B cell (primary cell): ENCODE measurements around the gene C1orf35. TPM values are rescaled to one million over a fixed set of nuclear protein-coding genes. Genes with fewer than 3 reads are reported as not detected.

ENCODE experiments used
- ATAC-seq: fragments of 200-7000 bp; cut with Tn5 transposase; one replicate; pipeline ENCODE4 v1.10.0; 2021; ENCODE audit warnings: low read depth, mild to moderate bottlenecking, moderate number of reproducible peaks, moderate library complexity
- CTCF ChIA-PET: fragments of 350-600 bp; sonication (Branson Sonifier 250); formaldehyde crosslinking; loops from one replicate; lab custom pipeline; 2021; ENCODE audit warnings: antibody characterized with exemption, inconsistent platforms; lab: Charles Lee
- POLR2A ChIA-PET: fragments of 350-600 bp; sonication (Branson Sonifier 250); formaldehyde crosslinking; loops from one replicate; lab custom pipeline; 2021; ENCODE audit warnings: antibody characterized with exemption; lab: Charles Lee
- DNase-seq: peaks from one replicate; pipeline ENCODE4 v3.0.0; 2013
- H2AFZ ChIP-seq: 2 replicates; pipeline ENCODE4 v1.6.1; 2012; ENCODE audit warnings: mild to moderate bottlenecking, low read depth, low read length; ENCODE audit not compliant: insufficient read depth, poor library complexity, severe bottlenecking
- H3K27ac ChIP-seq, 2 donors: 1 replicate in 1 of 2; 2 replicates in 1 of 2; pipeline ENCODE4 v1.5.1; 2012 to 2013; ENCODE audit warnings: low read length in 2 of 2, mild to moderate bottlenecking in 2 of 2, moderate library complexity in 1 of 2
- H3K27me3 ChIP-seq, 4 experiments: fragments of 200-600 bp in 1 of 4; sonication (generic) in 1 of 4; replicated peaks in 1 of 4; 1 replicate in 2 of 4; 2 replicates in 2 of 4; pipeline versions ENCODE4 v1.6.1 to v1.7.0; 2013 to 2016; ENCODE audit warnings: low read length in 3 of 4, mild to moderate bottlenecking in 2 of 4, mixed read lengths in 1 of 4, moderate library complexity in 1 of 4; ENCODE audit not compliant: insufficient read depth in 4 of 4, control insufficient read depth in 3 of 4; ENCODE audit errors: control extremely low read depth in 1 of 4
- H3K36me3 ChIP-seq, 2 experiments: replicated peaks in 1 of 2; 1 replicate in 1 of 2; 2 replicates in 1 of 2; pipeline versions ENCODE4 v1.6.1 to v1.7.1; 2013; ENCODE audit warnings: low read length in 1 of 2; ENCODE audit not compliant: insufficient read depth in 2 of 2, control insufficient read depth in 1 of 2; ENCODE audit errors: control extremely low read depth in 1 of 2, extremely low read depth in 1 of 2
- H3K4me1 ChIP-seq, 2 donors: fragments of 200-600 bp in 1 of 2; sonication (generic) in 1 of 2; 1 replicate in 1 of 2; 2 replicates in 1 of 2; pipeline versions ENCODE4 v1.5.1 to v1.6.1; 2013 to 2017; ENCODE audit warnings: low read length in 2 of 2; ENCODE audit not compliant: control insufficient read depth in 2 of 2, insufficient read depth in 2 of 2
- H3K4me2 ChIP-seq: replicated peaks from 2 replicates; pipeline ENCODE3; 2012; ENCODE audit warnings: mild to moderate bottlenecking, low read depth, low read length; ENCODE audit not compliant: poor library complexity, severe bottlenecking
- H3K4me3 ChIP-seq, 5 experiments: fragments of 200-600 bp in 1 of 5; sonication (generic) in 1 of 5; 1 replicate in 3 of 5; 2 replicates in 2 of 5; pipeline versions ENCODE4 v1.5.1 to v1.7.0; 2011 to 2016; ENCODE audit warnings: low read length in 4 of 5, mild to moderate bottlenecking in 4 of 5, low read depth in 2 of 5, control low read depth in 1 of 5, moderate library complexity in 1 of 5; ENCODE audit not compliant: insufficient read depth in 1 of 5; ENCODE audit errors: control extremely low read depth in 1 of 5, extremely low read depth in 1 of 5
- H3K79me2 ChIP-seq: fragments of 200-600 bp; sonication (generic); one replicate; pipeline ENCODE4 v1.6.0; 2016; ENCODE audit warnings: low read length; ENCODE audit not compliant: control insufficient read depth, insufficient read depth
- H3K9ac ChIP-seq: fragments of 200-600 bp; sonication (generic); 2 replicates; pipeline ENCODE4 v1.6.1; 2017; ENCODE audit warnings: mild to moderate bottlenecking, low read length, moderate library complexity
- H3K9me3 ChIP-seq, 3 donors: one replicate each; pipeline versions ENCODE4 v1.6.1 to v1.7.1; 2013; ENCODE audit warnings: low read length in 2 of 3; ENCODE audit not compliant: control insufficient read depth in 2 of 3, insufficient read depth in 1 of 3; ENCODE audit errors: control extremely low read depth in 1 of 3
- H4K20me1 ChIP-seq: 2 replicates; pipeline ENCODE4 v1.6.0; 2012; ENCODE audit warnings: mild to moderate bottlenecking, low read length; ENCODE audit not compliant: insufficient read depth, control insufficient read depth, poor library complexity, severe bottlenecking
- H3K27ac Mint-ChIP-seq: one replicate; pipeline ENCODE4 v1.8.0; 2021; ENCODE audit warnings: mixed read lengths
- H3K27me3 Mint-ChIP-seq: one replicate; pipeline ENCODE4 v1.8.0; 2021; ENCODE audit warnings: mixed read lengths
- H3K4me1 Mint-ChIP-seq: one replicate; pipeline ENCODE4 v1.8.0; 2021; ENCODE audit warnings: mixed read lengths
- H3K4me3 Mint-ChIP-seq: one replicate; pipeline ENCODE4 v1.8.0; 2021; ENCODE audit warnings: mixed read lengths
- H3K9me3 Mint-ChIP-seq: one replicate; pipeline ENCODE4 v1.8.0; 2022; ENCODE audit warnings: mixed read lengths; ENCODE audit not compliant: insufficient read depth
- EZH2 ChIP-seq: IDR thresholded peaks from 2 replicates; pipeline ENCODE4 v1.6.1; 2012; ENCODE audit warnings: borderline replicate concordance, low read depth, mild to moderate bottlenecking, moderate library complexity, low read length; ENCODE audit not compliant: insufficient read depth, poor library complexity, severe bottlenecking
- WGBS: methylation state at CpG from one replicate; pipeline ENCODE4 v1.1.5; 2013; ENCODE audit warnings: missing lambda C conversion rate; ENCODE audit not compliant: insufficient coverage; 5-methylcytosine and 5-hydroxymethylcytosine counted together
- intact Hi-C: fragments of 100-400 bp; cut with micrococcal nuclease; formaldehyde crosslinking; loops from one replicate; pipeline ENCODE4 v1.10.0; 2022
- polyA plus RNA-seq: library from polyadenylated mRNA; depleted of rRNA; stranded (reverse); fragments of >200 nt; gene quantifications from 2 replicates; pipeline ENCODE4 v1.2.3, GENCODE V29; 2012
- total RNA-seq, 2 donors: library from RNA; stranded (reverse); fragments of 120-200 nt in 1 of 2; gene quantifications; 1 replicate in 1 of 2; 2 replicates in 1 of 2; pipeline versions ENCODE4 v1.2.3 to v1.2.4, GENCODE V29; 2013 to 2022
- TF ChIP-seq, protein P1 (sequence below): fragments of 200-600 bp; IDR thresholded peaks from one replicate; pipeline ENCODE4 v1.8.0; 2022; ENCODE audit warnings: antibody characterized with exemption, mild to moderate bottlenecking

The C1orf35 gene
- total and polyA plus RNA-seq, 2 donors (not counting 1 experiment from before 2014, with no cell fraction given) = 24.1 to 41.0 TPM

DNA sequence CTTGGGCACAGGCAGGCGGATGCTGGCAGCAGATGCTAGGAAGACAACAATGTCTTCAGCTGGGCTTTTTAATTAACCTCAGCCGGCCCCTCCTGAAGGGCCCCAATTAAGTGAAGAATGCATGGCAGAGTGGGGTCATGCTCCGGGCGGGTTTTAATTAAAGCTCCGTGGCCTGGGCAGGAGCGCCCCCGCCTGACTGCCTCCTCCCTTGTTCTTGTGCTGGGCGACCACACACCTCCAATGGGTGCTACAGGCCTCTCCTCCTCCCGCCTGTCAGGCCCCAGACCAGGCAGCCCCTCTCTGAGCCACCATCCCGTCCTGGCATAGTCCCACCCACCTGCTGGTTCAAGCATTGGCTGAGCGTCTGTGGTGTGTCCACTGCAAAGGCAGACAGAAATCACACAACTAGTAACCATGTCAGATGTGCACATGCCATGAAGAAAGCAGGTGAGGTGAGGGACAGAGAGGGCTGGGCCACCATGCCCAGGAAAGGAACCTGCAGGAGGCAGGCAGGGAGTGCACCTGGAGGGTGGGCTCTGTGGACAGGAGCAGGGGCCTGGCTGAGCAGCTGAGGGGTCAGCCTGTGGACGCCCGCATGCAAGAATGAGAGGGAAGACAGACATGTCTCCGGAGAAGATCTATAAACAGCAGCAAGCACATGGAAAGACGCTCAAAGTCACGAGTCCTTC, 29.1 kb downstream of the C1orf35 start:
- DNase-seq (no peak), ATAC-seq (no peak)
- H3K27me3 ChIP-seq = peaks cover 0 to 8% (median 0%) of the 10 kb centered on the region in 4 experiments
- no peaks in the 10 kb centered on the region for H3K4me1 ChIP-seq
- ChIA-PET POLR2A (no interaction called here), CTCF (no interaction called here)
- no peak overlapping the region for H3K4me2 ChIP-seq
- H3K9me3 ChIP-seq = no peaks in the 10 kb centered on the region
- H3K4me3 ChIP-seq = no peak overlapping the region
- H2AFZ ChIP-seq = no peak overlapping the region
- no peak overlapping the region for H3K27ac ChIP-seq
- H3K4me1 Mint-ChIP-seq = peaks cover 5% of the 10 kb centered on the region
- peaks cover 12% of the 10 kb centered on the region for H4K20me1 ChIP-seq
- H3K36me3 ChIP-seq = no peaks in the 10 kb centered on the region
- intact Hi-C loops = no loop called here
- TF ChIP-seq, protein P1, sequence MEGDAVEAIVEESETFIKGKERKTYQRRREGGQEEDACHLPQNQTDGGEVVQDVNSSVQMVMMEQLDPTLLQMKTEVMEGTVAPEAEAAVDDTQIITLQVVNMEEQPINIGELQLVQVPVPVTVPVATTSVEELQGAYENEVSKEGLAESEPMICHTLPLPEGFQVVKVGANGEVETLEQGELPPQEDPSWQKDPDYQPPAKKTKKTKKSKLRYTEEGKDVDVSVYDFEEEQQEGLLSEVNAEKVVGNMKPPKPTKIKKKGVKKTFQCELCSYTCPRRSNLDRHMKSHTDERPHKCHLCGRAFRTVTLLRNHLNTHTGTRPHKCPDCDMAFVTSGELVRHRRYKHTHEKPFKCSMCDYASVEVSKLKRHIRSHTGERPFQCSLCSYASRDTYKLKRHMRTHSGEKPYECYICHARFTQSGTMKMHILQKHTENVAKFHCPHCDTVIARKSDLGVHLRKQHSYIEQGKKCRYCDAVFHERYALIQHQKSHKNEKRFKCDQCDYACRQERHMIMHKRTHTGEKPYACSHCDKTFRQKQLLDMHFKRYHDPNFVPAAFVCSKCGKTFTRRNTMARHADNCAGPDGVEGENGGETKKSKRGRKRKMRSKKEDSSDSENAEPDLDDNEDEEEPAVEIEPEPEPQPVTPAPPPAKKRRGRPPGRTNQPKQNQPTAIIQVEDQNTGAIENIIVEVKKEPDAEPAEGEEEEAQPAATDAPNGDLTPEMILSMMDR = no peak
- TF ChIP-seq EZH2 = no peak
- H3K27me3 Mint-ChIP-seq = no peaks in the 10 kb centered on the region
- no peaks in the 10 kb centered on the region for H3K9me3 Mint-ChIP-seq
- H3K9ac ChIP-seq = no peak overlapping the region
- H3K27ac Mint-ChIP-seq = no peak overlapping the region
- no peak overlapping the region for H3K4me3 Mint-ChIP-seq
- H3K79me2 ChIP-seq = no peaks in the 10 kb centered on the region
- WGBS = 52% methylated on average over 12 of the region's 16 CpGs

DNA sequence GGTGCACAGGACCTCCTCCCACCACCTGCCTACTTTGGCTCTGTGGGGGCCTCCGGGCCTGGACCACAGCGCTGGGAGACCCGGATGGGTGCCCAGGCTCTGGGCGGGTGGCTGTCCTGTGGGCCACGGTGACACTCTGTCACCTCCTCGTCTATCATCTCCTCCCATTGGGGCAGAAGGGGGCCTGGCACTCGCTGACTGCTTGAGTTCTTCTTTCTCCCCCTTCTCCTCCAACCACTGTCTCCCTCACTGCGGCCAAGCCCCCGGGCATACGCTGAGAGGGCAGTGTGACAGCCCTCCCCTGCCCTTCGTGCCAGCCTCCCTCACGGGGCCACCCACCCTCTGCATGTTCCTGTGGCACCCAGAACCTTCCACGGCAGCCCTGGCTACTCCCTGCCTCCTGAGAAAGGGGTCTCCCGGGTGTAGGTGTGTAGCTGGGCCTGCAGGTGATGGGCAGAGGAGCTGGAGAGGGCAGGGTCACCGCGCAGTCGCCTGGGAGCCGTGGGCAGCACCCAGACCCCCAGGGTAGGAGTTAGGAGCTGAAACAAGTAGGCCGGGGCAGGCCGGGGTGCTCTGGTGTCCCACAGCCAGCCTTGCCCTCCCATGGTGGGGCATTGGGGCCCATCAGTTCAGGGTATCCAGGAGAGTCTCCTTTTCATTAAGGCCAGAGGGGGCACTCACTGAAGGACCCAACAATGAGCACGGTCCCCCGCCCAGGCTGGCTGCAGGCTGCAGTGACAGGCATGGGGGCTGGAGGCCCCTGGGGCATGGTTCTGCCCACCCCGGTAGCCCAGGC, 29.9 kb downstream of the C1orf35 start:
- H3K9ac ChIP-seq = no peak overlapping the region
- no peak overlapping the region for H2AFZ ChIP-seq
- H3K27ac ChIP-seq = no peak overlapping the region
- H3K4me1 ChIP-seq = no peaks in the 10 kb centered on the region
- H3K36me3 ChIP-seq = no peaks in the 10 kb centered on the region
- H3K4me2 ChIP-seq = no peak overlapping the region
- H3K4me1 Mint-ChIP-seq = peaks cover 4% of the 10 kb centered on the region
- no peaks in the 10 kb centered on the region for H3K27me3 Mint-ChIP-seq
- H3K4me3 Mint-ChIP-seq = no peak overlapping the region
- POLR2A ChIA-PET = no interaction called here
- peaks cover 0 to 14% (median 3%) of the 10 kb centered on the region in 4 experiments for H3K27me3 ChIP-seq
- no peak overlapping the region for H3K27ac Mint-ChIP-seq
- H3K9me3 ChIP-seq = no peaks in the 10 kb centered on the region
- 65% methylated on average over 23 of the region's 23 CpGs for WGBS
- intact Hi-C loops = no loop called here
- CTCF ChIA-PET = no interaction called here
- no peak for TF ChIP-seq EZH2
- TF ChIP-seq, protein P1 = no peak
- H3K9me3 Mint-ChIP-seq = no peaks in the 10 kb centered on the region
- peaks cover 12% of the 10 kb centered on the region for H4K20me1 ChIP-seq
- no peaks in the 10 kb centered on the region for H3K79me2 ChIP-seq
- DNase-seq (no peak), ATAC-seq (no peak)
- H3K4me3 ChIP-seq = no peak overlapping the region
